T1000 (cell line): ENCODE results near the gene FOXA3.

Experiments
- DNase-seq: peaks from one replicate; lab custom pipeline; 2025; ENCODE audit warnings: mixed read lengths; lab: John Stamatoyannopoulos, UW

The FOXA3 gene

DNA sequence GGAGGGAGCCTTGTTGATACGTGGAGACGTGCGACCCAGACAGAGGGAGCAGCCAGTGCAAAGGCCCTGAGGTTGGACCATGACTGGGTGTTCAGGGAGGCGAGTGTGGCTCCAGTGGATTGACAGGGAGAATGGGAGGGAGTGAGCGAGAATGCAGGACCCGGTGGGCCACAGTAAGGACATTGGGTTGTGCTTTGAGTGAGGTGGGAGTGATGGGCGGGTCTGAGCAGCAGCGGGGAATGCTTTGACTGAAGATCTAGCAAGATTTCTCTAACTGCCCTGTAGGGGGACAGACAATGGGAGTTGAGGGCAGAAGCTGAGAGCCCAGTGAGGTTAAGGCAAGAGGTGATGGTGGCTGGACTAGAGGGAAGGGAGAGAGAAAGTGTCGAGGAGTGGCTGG is 58.2 kb downstream of the FOXA3 start:
- DNase-seq, result no peak
